ENCODE data around the gene KCNQ1. TPM values are rescaled to one million over a fixed set of nuclear protein-coding genes. Genes with fewer than 3 reads are reported as not detected.

KCNQ1 gene
- total RNA-seq, 2 donors from 2014 or later, result 33.5 to 39.7 TPM

- DNase-seq (peak; percentile 73), ATAC-seq (peak; percentile 56 to 69)
- intact Hi-C loops (cut with DNase I), result loop anchor here (1.0 to 10.0 kb wide), 2 partner anchors 103 to 337 kb away; no protein-coding TSS in a partner anchor
Measured at GRCh38 chr11:2531277-2531986, 86.6 kb downstream of the KCNQ1 start.

GRCh38 chr11:2531987-2532703, 87.3 kb downstream of the KCNQ1 start:
- intact Hi-C loops (cut with DNase I), result loop anchor here (1.0 to 10.0 kb wide), 4 partner anchors 104 to 357 kb away; no protein-coding TSS in a partner anchor
- peak; percentile 31 for DNase-seq
- ATAC-seq, result peak; percentile 0

- DNase-seq, result peak; percentile 92
- intact Hi-C loops (cut with DNase I), result loop anchor here (1.0 to 10.0 kb wide), 3 partner anchors 338 to 356 kb away; no protein-coding TSS in a partner anchor
- ATAC-seq, result peak; percentile 88 to 89
Measured at GRCh38 chr11:2532704-2533586, 88.1 kb downstream of the KCNQ1 start.

DNA sequence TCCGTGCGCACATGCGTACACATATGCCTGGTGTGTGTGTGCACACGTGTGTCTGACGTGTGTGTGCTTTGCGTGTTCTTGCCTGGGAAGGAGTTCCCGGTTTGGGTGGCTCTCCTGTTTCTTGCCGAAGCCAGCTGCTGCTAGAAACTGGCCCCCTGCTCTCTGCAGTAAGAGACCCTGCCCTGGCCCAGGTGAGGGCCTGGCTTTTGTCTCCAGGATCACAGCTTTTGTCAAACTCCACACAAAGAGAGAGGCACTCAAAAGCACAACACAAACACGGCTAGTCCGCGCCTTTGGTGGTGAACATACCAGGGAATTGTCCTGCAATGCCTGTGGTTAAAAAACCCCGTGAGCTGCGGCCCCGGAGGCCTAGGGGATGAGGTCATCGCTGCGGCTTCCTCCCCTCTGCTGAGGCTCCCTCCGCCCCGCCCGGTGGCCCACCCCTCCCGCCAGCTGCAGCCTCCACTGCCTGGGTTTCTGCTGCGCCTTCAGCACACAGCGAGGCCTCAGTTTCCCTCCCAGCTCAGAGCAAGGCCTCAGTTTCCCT, 88.9 kb downstream of the KCNQ1 start:
- intact Hi-C loops (cut with DNase I), result loop anchor here (2.0 to 10.0 kb wide), 2 partner anchors 339 to 355 kb away; no protein-coding TSS in a partner anchor
- DNase-seq (peak; percentile 70), ATAC-seq (peak; percentile 54 to 81)

- intact Hi-C loops (cut with DNase I), result loop anchor here in 1 of 2 donors (10.0 kb wide), 1 partner anchor 340 kb away; no protein-coding TSS in a partner anchor
- ATAC-seq, result no peak
- DNase-seq, result peak; percentile 21
Measured at GRCh38 chr11:2534134-2534956, 89.5 kb downstream of the KCNQ1 start.

DNA sequence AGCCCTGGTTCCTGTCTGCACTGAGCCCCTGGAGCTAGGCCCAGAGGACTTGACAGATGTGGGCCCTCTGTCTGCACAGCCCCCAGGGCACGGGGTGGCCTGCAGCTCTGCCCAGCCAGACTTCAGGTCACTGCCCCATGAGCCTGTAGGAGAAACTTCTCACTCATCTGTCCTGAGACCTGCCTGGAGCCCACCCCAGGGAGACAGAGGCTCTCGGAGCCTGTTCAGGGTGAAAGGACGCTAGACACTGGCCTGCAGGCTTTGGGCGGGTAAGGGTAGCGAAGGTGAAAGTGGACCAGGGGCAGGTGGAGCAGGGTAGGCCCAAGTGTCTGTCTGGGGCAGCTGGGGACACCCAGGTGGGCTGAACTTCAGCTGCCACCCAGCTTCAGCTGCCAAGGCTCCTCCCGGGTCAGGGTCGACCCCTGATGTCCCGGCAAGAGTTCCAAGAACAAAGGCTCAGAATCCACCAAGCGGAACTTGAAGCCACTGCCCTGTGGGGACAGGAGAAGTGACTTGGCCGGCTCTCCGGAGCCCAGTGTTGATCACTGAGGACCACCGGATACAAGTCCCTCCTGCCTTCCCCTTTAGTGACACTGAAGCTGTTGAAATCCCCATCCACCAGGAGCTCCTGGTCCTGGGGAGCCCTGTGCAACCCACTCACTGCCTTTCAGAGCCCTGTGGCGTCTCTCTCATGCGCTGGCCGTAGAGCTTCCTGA, 90.3 kb downstream of the KCNQ1 start:
- ATAC-seq, result no peak
- DNase-seq, result peak; percentile 18
- intact Hi-C loops (cut with DNase I), result loop anchor here in 1 of 2 donors (10.0 kb wide), 1 partner anchor 340 kb away; no protein-coding TSS in a partner anchor

GRCh38 chr11:2535673-2536439, 91.0 kb downstream of the KCNQ1 start:
- no peak for ATAC-seq
- intact Hi-C loops (cut with DNase I), result loop anchor here in 1 of 2 donors (10.0 kb wide), 1 partner anchor 341 kb away; no protein-coding TSS in a partner anchor

GRCh38 chr11:2536440-2536989, 91.7 kb downstream of the KCNQ1 start:
- no peak for ATAC-seq
- no peak for DNase-seq
- intact Hi-C loops (cut with DNase I), result loop anchor here in 1 of 2 donors (10.0 kb wide), 1 partner anchor 342 kb away; no protein-coding TSS in a partner anchor

More at GRCh38 chr11:2535673-2536439, 91.0 kb downstream of the KCNQ1 start:
- peak; percentile 15 for DNase-seq

- intact Hi-C loops (cut with DNase I), result loop anchor here in 1 of 2 donors (10.0 kb wide), 1 partner anchor 342 kb away; no protein-coding TSS in a partner anchor
- ATAC-seq (no peak), DNase-seq (peak; percentile 2)
Measured at GRCh38 chr11:2537010-2537705, 92.3 kb downstream of the KCNQ1 start.

DNA sequence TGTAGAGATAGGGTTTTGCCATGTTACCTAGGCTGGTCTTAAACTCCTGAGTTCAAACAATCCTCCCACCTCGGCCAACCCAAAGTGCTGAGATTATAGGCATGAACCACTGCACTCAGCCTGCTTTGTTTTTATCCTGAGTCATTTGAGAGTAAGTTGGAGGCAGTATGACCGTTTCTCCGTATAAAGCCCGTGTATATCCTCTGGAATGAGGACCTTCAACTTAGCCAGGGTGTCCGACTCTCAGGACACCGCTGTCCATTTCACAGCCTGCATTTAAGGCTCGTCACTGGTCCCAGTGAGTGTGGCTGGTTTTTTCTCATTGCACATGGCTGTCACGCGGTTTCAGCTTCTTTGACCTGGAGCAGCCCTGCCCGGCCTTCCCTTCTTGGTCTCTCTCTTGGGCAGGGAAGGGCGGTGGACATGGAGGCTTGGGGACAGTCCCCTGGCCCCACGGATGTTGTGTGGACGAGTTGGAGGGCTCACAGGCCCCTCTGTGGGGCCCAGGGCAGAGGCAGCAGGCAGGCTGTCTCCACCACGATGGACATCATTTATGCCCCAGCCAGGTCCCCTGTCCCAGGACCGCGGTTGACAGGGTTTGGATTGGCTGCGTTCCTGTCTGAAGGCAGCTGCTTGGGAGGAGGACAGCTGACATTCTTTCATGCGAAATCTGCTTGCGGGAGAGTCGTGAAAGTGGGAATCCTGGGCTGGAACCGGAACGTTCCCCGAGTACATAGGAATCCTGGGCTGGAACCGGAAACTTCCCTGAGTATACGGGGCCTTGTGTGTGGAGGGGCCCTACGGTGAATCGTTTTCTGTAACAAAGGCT, 93.3 kb downstream of the KCNQ1 start:
- peak; percentile 3 for DNase-seq
- no peak for ATAC-seq
- intact Hi-C loops (cut with DNase I), result loop anchor here in 1 of 2 donors (10.0 kb wide), 1 partner anchor 343 kb away; no protein-coding TSS in a partner anchor

- DNase-seq, result peak; percentile 13
- ATAC-seq, result no peak
- intact Hi-C loops (cut with DNase I), result loop anchor here in 1 of 2 donors (10.0 kb wide), 1 partner anchor 344 kb away; no protein-coding TSS in a partner anchor
Measured at GRCh38 chr11:2538951-2539350, 94.1 kb downstream of the KCNQ1 start.

DNA sequence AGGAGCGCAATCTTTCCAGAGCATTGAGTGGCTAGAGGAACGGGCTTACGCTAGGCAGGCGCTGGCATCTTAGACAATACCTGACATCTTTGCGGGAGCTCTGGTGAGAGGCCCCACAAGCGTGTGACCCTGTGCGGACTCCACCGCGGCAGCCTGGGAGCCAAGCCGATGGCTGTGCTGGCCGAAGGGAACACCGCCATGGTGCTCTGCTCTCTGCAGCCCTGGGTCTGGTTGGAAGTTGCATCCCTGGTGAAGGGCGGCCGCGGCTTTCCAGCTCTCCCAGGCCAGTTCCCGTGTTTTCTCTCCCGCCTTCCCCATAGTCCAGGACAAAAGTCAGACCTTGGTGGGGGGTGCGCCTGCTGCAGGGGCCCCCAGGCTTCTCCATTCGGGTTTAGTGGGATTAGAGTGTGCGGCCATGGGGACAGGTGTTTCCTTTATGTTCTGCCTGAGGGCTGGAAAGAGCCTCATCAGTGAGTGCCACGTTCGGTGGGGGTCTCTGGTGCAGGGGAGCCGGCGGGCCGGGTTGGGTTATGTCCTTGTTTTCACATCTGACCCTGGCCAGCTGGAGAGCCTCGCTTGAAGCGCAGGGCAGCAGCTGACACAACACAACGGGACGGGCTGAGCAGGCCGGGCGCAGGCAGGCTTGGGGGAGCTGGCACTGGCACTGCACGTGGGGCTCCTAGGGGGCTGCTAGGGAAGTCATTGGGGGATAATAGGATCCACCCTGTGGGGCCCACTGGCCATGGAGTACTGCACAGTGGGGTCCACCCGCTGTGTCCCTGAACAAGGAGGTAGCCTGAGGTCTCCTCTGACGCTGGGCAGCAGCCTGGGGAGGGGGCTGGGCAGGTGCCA, 94.8 kb downstream of the KCNQ1 start:
- ATAC-seq (no peak), DNase-seq (peak; percentile 17)
- intact Hi-C loops (cut with DNase I), result loop anchor here in 1 of 2 donors (10.0 kb wide), 1 partner anchor 345 kb away; no protein-coding TSS in a partner anchor

DNA sequence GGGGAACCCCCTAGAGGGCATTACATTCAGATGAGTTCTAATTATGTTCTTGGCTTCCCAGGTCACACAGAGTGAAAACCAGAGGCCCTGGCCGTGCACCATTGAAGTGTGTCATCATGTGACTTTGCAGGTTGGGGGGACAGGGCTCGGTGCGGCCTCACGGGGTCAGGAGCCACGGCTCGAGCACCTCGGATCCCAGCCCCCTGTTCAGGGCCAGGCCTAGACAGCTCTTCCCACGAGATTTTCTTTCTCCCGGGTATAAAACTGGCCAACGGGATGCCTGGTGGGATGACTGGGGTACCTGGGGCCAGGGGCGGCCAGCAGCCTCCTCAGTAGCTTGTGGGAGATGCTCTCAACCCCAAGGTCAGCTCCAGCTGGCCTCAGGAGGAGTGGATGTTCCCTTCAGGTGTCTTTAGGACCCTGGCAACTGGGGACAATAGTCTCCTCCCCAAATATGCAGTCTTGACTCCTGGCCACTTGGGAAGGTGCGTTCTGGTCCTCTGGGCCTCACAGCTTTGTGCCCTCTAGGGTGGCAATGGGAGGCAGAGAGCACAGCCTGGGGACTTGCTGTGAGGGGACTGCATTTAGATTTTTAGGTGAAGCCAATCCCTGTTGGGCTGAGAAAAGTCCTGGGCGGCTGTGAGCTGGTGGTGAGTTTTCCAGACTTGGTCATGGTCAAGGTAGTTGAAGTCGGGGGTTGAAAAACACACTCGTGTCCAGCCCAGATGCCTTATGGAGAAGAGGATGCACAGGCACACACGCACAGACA, 95.6 kb downstream of the KCNQ1 start:
- intact Hi-C loops (cut with DNase I), result no loop called here
- ATAC-seq (no peak), DNase-seq (peak; percentile 17)
